ENCODE data around the gene S100A2.
"Not testable (repeated sequence)": the region's sequence is repeated elsewhere in the genome, so short reads cannot be mapped to it uniquely, and the experiment has no call there.

Gene S100A2

GRCh38 chr1:153578936-153579335 lies 13.3 kb upstream of the S100A2 start:
- Histone ChIP-seq H3K4me2 (ENCODE audit: low read length) (no peak overlapping the region), H3K36me3 (ENCODE audit: control insufficient read depth, insufficient read depth, low read length) (no peaks in the 10 kb centered on the region), H3K9me3 (ENCODE audit: control insufficient read depth, low read length) (no peaks in the 10 kb centered on the region), H2AFZ (no peak overlapping the region), H3K4me3 (ENCODE audit: low read depth, low read length) (no peak overlapping the region), H3K27me3 (ENCODE audit: control insufficient read depth, insufficient read depth, low read length) (no peaks in the 10 kb centered on the region), H3K79me2 (no peaks in the 10 kb centered on the region), H3K9ac (no peak overlapping the region), H3K27ac (no peak overlapping the region), H3K4me1 (no peaks in the 10 kb centered on the region)
- TF ChIP-seq CTCF (IDR thresholded peaks at IDR 0.05): no peak

GRCh38 chr1:153578490-153578889 lies 12.8 kb upstream of the S100A2 start:
- TF ChIP-seq CTCF (IDR thresholded peaks at IDR 0.05): no peak
- no peak overlapping the region for H3K4me3 ChIP-seq (ENCODE audit: low read depth, low read length)
- no peak overlapping the region for H3K4me2 ChIP-seq (ENCODE audit: low read length)
- no peaks in the 10 kb centered on the region for H3K4me1 ChIP-seq
- H3K79me2 ChIP-seq: no peaks in the 10 kb centered on the region
- no peak overlapping the region for H2AFZ ChIP-seq
- H3K36me3 ChIP-seq (ENCODE audit: control insufficient read depth, insufficient read depth, low read length): no peaks in the 10 kb centered on the region
- no peaks in the 10 kb centered on the region for H3K9me3 ChIP-seq (ENCODE audit: control insufficient read depth, low read length)
- no peaks in the 10 kb centered on the region for H3K27me3 ChIP-seq (ENCODE audit: control insufficient read depth, insufficient read depth, low read length)
- H3K27ac ChIP-seq: no peak overlapping the region
- H3K9ac ChIP-seq: no peak overlapping the region

GRCh38 chr1:153577624-153578051 lies 12.0 kb upstream of the S100A2 start:
- Histone ChIP-seq H2AFZ (no peak overlapping the region), H3K27me3 (ENCODE audit: control insufficient read depth, insufficient read depth, low read length) (no peaks in the 10 kb centered on the region), H3K4me1 (no peaks in the 10 kb centered on the region), H3K27ac (no peak overlapping the region), H3K9me3 (ENCODE audit: control insufficient read depth, low read length) (no peaks in the 10 kb centered on the region), H3K9ac (no peak overlapping the region), H3K4me3 (ENCODE audit: low read depth, low read length) (no peak overlapping the region), H3K36me3 (ENCODE audit: control insufficient read depth, insufficient read depth, low read length) (no peaks in the 10 kb centered on the region), H3K4me2 (ENCODE audit: low read length) (no peak overlapping the region), H3K79me2 (no peaks in the 10 kb centered on the region)
- TF ChIP-seq CTCF (IDR thresholded peaks at IDR 0.05): no peak

GRCh38 chr1:153577138-153577537 lies 11.5 kb upstream of the S100A2 start:
- Histone ChIP-seq H3K79me2 (no peaks in the 10 kb centered on the region), H3K36me3 (ENCODE audit: control insufficient read depth, insufficient read depth, low read length) (no peaks in the 10 kb centered on the region), H3K4me3 (ENCODE audit: low read depth, low read length) (no peak overlapping the region), H3K9ac (no peak overlapping the region), H3K27ac (no peak overlapping the region), H3K27me3 (ENCODE audit: control insufficient read depth, insufficient read depth, low read length) (no peaks in the 10 kb centered on the region), H2AFZ (no peak overlapping the region), H3K9me3 (ENCODE audit: control insufficient read depth, low read length) (no peaks in the 10 kb centered on the region), H3K4me2 (ENCODE audit: low read length) (no peak overlapping the region), H3K4me1 (no peaks in the 10 kb centered on the region)
- no peak for TF ChIP-seq CTCF (IDR thresholded peaks at IDR 0.05)

- H3K4me3 ChIP-seq (ENCODE audit: low read depth, low read length); H3K27ac ChIP-seq; H3K4me2 ChIP-seq (ENCODE audit: low read length); H3K9ac ChIP-seq; H3K36me3 ChIP-seq (ENCODE audit: control insufficient read depth, insufficient read depth, low read length); H3K27me3 ChIP-seq (ENCODE audit: control insufficient read depth, insufficient read depth, low read length); H3K4me1 ChIP-seq; H3K9me3 ChIP-seq (ENCODE audit: control insufficient read depth, low read length); H2AFZ ChIP-seq; H3K79me2 ChIP-seq: not testable (repeated sequence)
These were observed 9.9 kb upstream of the S100A2 start for GRCh38 chr1:153575497-153575896.

GRCh38 chr1:153575081-153575491 lies 9.4 kb upstream of the S100A2 start:
- not testable (repeated sequence) for H3K36me3 ChIP-seq (ENCODE audit: control insufficient read depth, insufficient read depth, low read length); H3K27me3 ChIP-seq (ENCODE audit: control insufficient read depth, insufficient read depth, low read length); H3K79me2 ChIP-seq; H3K27ac ChIP-seq; H3K4me1 ChIP-seq; H3K9me3 ChIP-seq (ENCODE audit: control insufficient read depth, low read length); H2AFZ ChIP-seq; H3K9ac ChIP-seq; H3K4me3 ChIP-seq (ENCODE audit: low read depth, low read length); H3K4me2 ChIP-seq (ENCODE audit: low read length)
